ENCODE measurements around the gene SMIM15. TPM values are rescaled to one million over a fixed set of nuclear protein-coding genes. Genes with fewer than 3 reads are reported as not detected.

The SMIM15 gene
- total RNA-seq, 3 donors from 2014 or later (not counting 1 experiment from before 2014, with no cell fraction given), result 19.5 to 24.1 (median 23.8) TPM

- H3K4me3 ChIP-seq (ENCODE audit: low read length), result no peak overlapping the region
- TF ChIP-seq CTCF (IDR thresholded peaks at IDR 0.05), result no peak
- no peaks in the 10 kb centered on the region for H3K27me3 Mint-ChIP-seq (ENCODE audit: low read depth in 2 of 2)
- H3K4me3 Mint-ChIP-seq, result no peak overlapping the region
- 71% methylated on average over 1 of the region's 3 CpGs for WGBS (ENCODE audit: insufficient coverage)
- no peak overlapping the region for H3K27ac Mint-ChIP-seq
- ATAC-seq (no peak), DNase-seq (no peak)
- H3K9me3 ChIP-seq (ENCODE audit: control insufficient read depth, insufficient read depth, low read length), result no peaks in the 10 kb centered on the region
- H3K9me3 Mint-ChIP-seq, result no peaks in the 10 kb centered on the region
- H3K4me1 ChIP-seq (ENCODE audit: control insufficient read depth, insufficient read depth, low read length), result no peaks in the 10 kb centered on the region
- no peaks in the 10 kb centered on the region for H3K27me3 ChIP-seq (ENCODE audit: control insufficient read depth, insufficient read depth, low read length)
- H3K4me1 Mint-ChIP-seq, result no peaks in the 10 kb centered on the region
- intact Hi-C loops (cut with micrococcal nuclease), result no loop called here
- H3K27ac ChIP-seq (ENCODE audit: low read length), result no peak overlapping the region
- no peaks in the 10 kb centered on the region for H3K36me3 ChIP-seq (ENCODE audit: control insufficient read depth, insufficient read depth, low read length)
- H3K36me3 Mint-ChIP-seq, result no peaks in the 10 kb centered on the region
Observed at GRCh38 chr5:61142811-61143210, 19.5 kb downstream of the SMIM15 start.

GRCh38 chr5:61142391-61142790 is 19.9 kb downstream of the SMIM15 start:
- DNase-seq (no peak), ATAC-seq (no peak)
- H3K27me3 Mint-ChIP-seq (ENCODE audit: low read depth in 2 of 2), result no peaks in the 10 kb centered on the region
- H3K4me3 Mint-ChIP-seq, result no peak overlapping the region
- no peak overlapping the region for H3K27ac Mint-ChIP-seq
- H3K36me3 Mint-ChIP-seq, result no peaks in the 10 kb centered on the region
- no peaks in the 10 kb centered on the region for H3K36me3 ChIP-seq (ENCODE audit: control insufficient read depth, insufficient read depth, low read length)
- no peak overlapping the region for H3K4me3 ChIP-seq (ENCODE audit: low read length)
- no peaks in the 10 kb centered on the region for H3K9me3 ChIP-seq (ENCODE audit: control insufficient read depth, insufficient read depth, low read length)
- H3K4me1 Mint-ChIP-seq, result no peaks in the 10 kb centered on the region
- TF ChIP-seq CTCF (IDR thresholded peaks at IDR 0.05), result no peak
- intact Hi-C loops (cut with micrococcal nuclease), result no loop called here
- 100% methylated on average over 1 of the region's 1 CpG for WGBS (ENCODE audit: insufficient coverage)
- H3K27ac ChIP-seq (ENCODE audit: low read length), result no peak overlapping the region
- H3K4me1 ChIP-seq (ENCODE audit: control insufficient read depth, insufficient read depth, low read length), result no peaks in the 10 kb centered on the region
- no peaks in the 10 kb centered on the region for H3K27me3 ChIP-seq (ENCODE audit: control insufficient read depth, insufficient read depth, low read length)
- H3K9me3 Mint-ChIP-seq, result no peaks in the 10 kb centered on the region

GRCh38 chr5:61141801-61142200 is 20.5 kb downstream of the SMIM15 start:
- Histone ChIP-seq H3K27me3 (ENCODE audit: control insufficient read depth, insufficient read depth, low read length) (no peaks in the 10 kb centered on the region), H3K4me1 (ENCODE audit: control insufficient read depth, insufficient read depth, low read length) (no peaks in the 10 kb centered on the region), H3K27ac (ENCODE audit: low read length) (no peak overlapping the region), H3K4me3 (ENCODE audit: low read length) (no peak overlapping the region), H3K36me3 (ENCODE audit: control insufficient read depth, insufficient read depth, low read length) (no peaks in the 10 kb centered on the region), H3K9me3 (ENCODE audit: control insufficient read depth, insufficient read depth, low read length) (no peaks in the 10 kb centered on the region)
- Mint-ChIP-seq H3K27ac (no peak overlapping the region), H3K36me3 (no peaks in the 10 kb centered on the region), H3K4me1 (no peaks in the 10 kb centered on the region), H3K27me3 (ENCODE audit: low read depth in 2 of 2) (no peaks in the 10 kb centered on the region), H3K9me3 (no peaks in the 10 kb centered on the region), H3K4me3 (no peak overlapping the region)
- intact Hi-C loops (cut with micrococcal nuclease), result no loop called here
- DNase-seq (no peak), ATAC-seq (no peak)
- 97% methylated on average over 1 of the region's 1 CpG for WGBS (ENCODE audit: insufficient coverage)
- no peak for TF ChIP-seq CTCF (IDR thresholded peaks at IDR 0.05)

- H3K36me3 Mint-ChIP-seq, result no peaks in the 10 kb centered on the region
- intact Hi-C loops (cut with micrococcal nuclease), result no loop called here
- no peak for DNase-seq
- no peak overlapping the region for H3K27ac Mint-ChIP-seq
- no peaks in the 10 kb centered on the region for H3K4me1 ChIP-seq (ENCODE audit: control insufficient read depth, insufficient read depth, low read length)
- H3K27me3 ChIP-seq (ENCODE audit: control insufficient read depth, insufficient read depth, low read length), result no peaks in the 10 kb centered on the region
- ATAC-seq, result no peak
- no peaks in the 10 kb centered on the region for H3K9me3 ChIP-seq (ENCODE audit: control insufficient read depth, insufficient read depth, low read length)
- TF ChIP-seq CTCF (IDR thresholded peaks at IDR 0.05), result no peak
- H3K4me3 Mint-ChIP-seq, result no peak overlapping the region
- H3K4me1 Mint-ChIP-seq, result no peaks in the 10 kb centered on the region
- H3K27ac ChIP-seq (ENCODE audit: low read length), result no peak overlapping the region
- no peak overlapping the region for H3K4me3 ChIP-seq (ENCODE audit: low read length)
- H3K27me3 Mint-ChIP-seq (ENCODE audit: low read depth in 2 of 2), result no peaks in the 10 kb centered on the region
- H3K36me3 ChIP-seq (ENCODE audit: control insufficient read depth, insufficient read depth, low read length), result no peaks in the 10 kb centered on the region
- 90% methylated on average over 4 of the region's 4 CpGs for WGBS (ENCODE audit: insufficient coverage)
- no peaks in the 10 kb centered on the region for H3K9me3 Mint-ChIP-seq
Observed at GRCh38 chr5:61139931-61140330, 22.3 kb downstream of the SMIM15 start.

Data from natural killer cell (primary cell).